Measurements from ENCODE around the gene GAS7.

The GAS7 gene

GRCh38 chr17:10046786-10047785 lies 151.3 kb downstream of the GAS7 start:
- DNase-seq (ENCODE audit: low spot score), result no peak

GRCh38 chr17:10045871-10046658 lies 152.3 kb downstream of the GAS7 start:
- DNase-seq (ENCODE audit: low spot score), result no peak

- no peak for DNase-seq (ENCODE audit: low spot score)
Observed at GRCh38 chr17:10042589-10043244, 155.7 kb downstream of the GAS7 start.

- DNase-seq (ENCODE audit: low spot score), result no peak
Observed at GRCh38 chr17:10041916-10042588, 156.4 kb downstream of the GAS7 start.

- DNase-seq (ENCODE audit: low spot score), result no peak
Observed at GRCh38 chr17:10041287-10041612, 157.2 kb downstream of the GAS7 start.

GRCh38 chr17:10036511-10037061 lies 161.8 kb downstream of the GAS7 start:
- DNase-seq (ENCODE audit: low spot score), result no peak

- DNase-seq (ENCODE audit: low spot score), result no peak
Observed at GRCh38 chr17:10035885-10036284, 162.5 kb downstream of the GAS7 start.

- DNase-seq (ENCODE audit: low spot score), result no peak
Observed at GRCh38 chr17:10034719-10035475, 163.5 kb downstream of the GAS7 start.

- no peak for DNase-seq (ENCODE audit: low spot score)
Observed at GRCh38 chr17:10033959-10034358, 164.4 kb downstream of the GAS7 start.

- DNase-seq (ENCODE audit: low spot score), result no peak
Observed at GRCh38 chr17:10033449-10033848, 165.0 kb downstream of the GAS7 start.

GRCh38 chr17:10032118-10032852 lies 166.1 kb downstream of the GAS7 start:
- no peak for DNase-seq (ENCODE audit: low spot score)

GRCh38 chr17:10031606-10032005 lies 166.8 kb downstream of the GAS7 start:
- no peak for DNase-seq (ENCODE audit: low spot score)

- no peak for DNase-seq (ENCODE audit: low spot score)
Observed at GRCh38 chr17:10031127-10031526, 167.3 kb downstream of the GAS7 start.

GRCh38 chr17:10029129-10029528 lies 169.3 kb downstream of the GAS7 start:
- DNase-seq (ENCODE audit: low spot score), result no peak

GRCh38 chr17:10025976-10026901 lies 172.2 kb downstream of the GAS7 start:
- DNase-seq (ENCODE audit: low spot score), result no peak

GRCh38 chr17:10025224-10025623 lies 173.2 kb downstream of the GAS7 start:
- DNase-seq (ENCODE audit: low spot score), result no peak

- DNase-seq (ENCODE audit: low spot score), result no peak
Observed at GRCh38 chr17:10022416-10022815, 176.0 kb downstream of the GAS7 start.

- DNase-seq (ENCODE audit: low spot score), result no peak
Observed at GRCh38 chr17:10021272-10021984, 177.0 kb downstream of the GAS7 start.

Measured in RKO (cell line).